ENCODE results near the gene DNASE1L3.
"Not testable (repeated sequence)": the region's sequence is repeated elsewhere in the genome, so short reads cannot be mapped to it uniquely, and the experiment has no call there.

Gene DNASE1L3

GRCh38 chr3:58210761-58211460 is at the start of gene DNASE1L3:
DNASE1L3 (minus strand) TSS chr3:58210972; CDS start chr3:58210906, 66 bp downstream.
- no peak for DNase-seq
- Mint-ChIP-seq H3K9me3 (no peaks in the 10 kb centered on the region), H3K36me3 (no peaks in the 10 kb centered on the region), H3K4me1 (peaks cover 8% of the 10 kb centered on the region), H3K27ac (no peak within 1 kb of the TSS), H3K27me3 (peaks cover 54% of the 10 kb centered on the region), H3K4me3 (no peak within 1 kb of the TSS)
- CTCF ChIA-PET = no interaction called here

GRCh38 chr3:58260261-58260731 is 49.5 kb upstream of the DNASE1L3 start:
- CTCF ChIA-PET = no interaction called here
- DNase-seq = no peak

GRCh38 chr3:58258392-58259055 is 47.8 kb upstream of the DNASE1L3 start:
- Mint-ChIP-seq H3K27me3 (no peaks in the 10 kb centered on the region), H3K27ac (no peak overlapping the region), H3K4me3 (no peak overlapping the region), H3K9me3 (no peaks in the 10 kb centered on the region), H3K4me1 (no peaks in the 10 kb centered on the region), H3K36me3 (no peaks in the 10 kb centered on the region)
- no peak for DNase-seq
- CTCF ChIA-PET = interaction anchor here (1.4 kb wide), 1 partner anchor 12 kb away, joined by 5 read pairs; no protein-coding TSS in a partner anchor

More at GRCh38 chr3:58260261-58260731, 49.5 kb upstream of the DNASE1L3 start:
- Mint-ChIP-seq H3K27me3 (no peaks in the 10 kb centered on the region), H3K4me3 (no peak overlapping the region), H3K4me1 (no peaks in the 10 kb centered on the region), H3K36me3 (no peaks in the 10 kb centered on the region), H3K27ac (no peak overlapping the region), H3K9me3 (no peaks in the 10 kb centered on the region)

- CTCF ChIA-PET = no interaction called here
- Mint-ChIP-seq H3K36me3 (no peaks in the 10 kb centered on the region), H3K4me1 (no peaks in the 10 kb centered on the region), H3K4me3 (no peak overlapping the region), H3K27ac (no peak overlapping the region), H3K27me3 (no peaks in the 10 kb centered on the region), H3K9me3 (no peaks in the 10 kb centered on the region)
- no peak for DNase-seq
Observed at GRCh38 chr3:58256511-58256910, 45.7 kb upstream of the DNASE1L3 start.

- no peaks in the 10 kb centered on the region for H3K4me1 Mint-ChIP-seq
- H3K9me3 Mint-ChIP-seq = no peaks in the 10 kb centered on the region
- H3K4me3 Mint-ChIP-seq = no peak overlapping the region
- H3K36me3 Mint-ChIP-seq = no peaks in the 10 kb centered on the region
- no peak overlapping the region for H3K27ac Mint-ChIP-seq
- no peak for DNase-seq
- CTCF ChIA-PET = no interaction called here
- no peaks in the 10 kb centered on the region for H3K27me3 Mint-ChIP-seq
Observed at GRCh38 chr3:58256061-58256460, 45.3 kb upstream of the DNASE1L3 start.

GRCh38 chr3:58254144-58254543 is 43.4 kb upstream of the DNASE1L3 start:
- H3K27me3 Mint-ChIP-seq = peaks cover 3% of the 10 kb centered on the region
- no peak for DNase-seq
- H3K36me3 Mint-ChIP-seq = no peaks in the 10 kb centered on the region
- CTCF ChIA-PET = no interaction called here
- H3K9me3 Mint-ChIP-seq = no peaks in the 10 kb centered on the region
- no peak overlapping the region for H3K27ac Mint-ChIP-seq
- no peak overlapping the region for H3K4me3 Mint-ChIP-seq
- H3K4me1 Mint-ChIP-seq = no peaks in the 10 kb centered on the region

GRCh38 chr3:58251631-58252035 is 40.9 kb upstream of the DNASE1L3 start:
- peaks cover 3% of the 10 kb centered on the region for H3K27me3 Mint-ChIP-seq
- no peak for DNase-seq
- H3K4me3 Mint-ChIP-seq = no peak overlapping the region
- H3K27ac Mint-ChIP-seq = no peak overlapping the region
- CTCF ChIA-PET = no interaction called here
- H3K9me3 Mint-ChIP-seq = no peaks in the 10 kb centered on the region
- no peaks in the 10 kb centered on the region for H3K36me3 Mint-ChIP-seq
- H3K4me1 Mint-ChIP-seq = no peaks in the 10 kb centered on the region

GRCh38 chr3:58250093-58250707 is 39.4 kb upstream of the DNASE1L3 start:
- Mint-ChIP-seq H3K36me3 (no peaks in the 10 kb centered on the region), H3K9me3 (no peaks in the 10 kb centered on the region), H3K27ac (no peak overlapping the region), H3K4me3 (no peak overlapping the region), H3K4me1 (no peaks in the 10 kb centered on the region), H3K27me3 (peaks cover 3% of the 10 kb centered on the region)
- CTCF ChIA-PET = no interaction called here
- DNase-seq = no peak

GRCh38 chr3:58249358-58250092 is 38.8 kb upstream of the DNASE1L3 start:
- no peak for DNase-seq
- no peak overlapping the region for H3K27ac Mint-ChIP-seq
- H3K4me3 Mint-ChIP-seq = no peak overlapping the region
- no peaks in the 10 kb centered on the region for H3K9me3 Mint-ChIP-seq
- H3K36me3 Mint-ChIP-seq = no peaks in the 10 kb centered on the region
- H3K4me1 Mint-ChIP-seq = no peaks in the 10 kb centered on the region
- peaks cover 3% of the 10 kb centered on the region for H3K27me3 Mint-ChIP-seq
- CTCF ChIA-PET = no interaction called here

GRCh38 chr3:58246148-58247047 is 35.6 kb upstream of the DNASE1L3 start:
- no peaks in the 10 kb centered on the region for H3K4me1 Mint-ChIP-seq
- no peaks in the 10 kb centered on the region for H3K9me3 Mint-ChIP-seq
- H3K36me3 Mint-ChIP-seq = no peaks in the 10 kb centered on the region
- CTCF ChIA-PET = no interaction called here
- DNase-seq = no peak
- H3K27ac Mint-ChIP-seq = no peak overlapping the region
- H3K27me3 Mint-ChIP-seq = peaks cover 3% of the 10 kb centered on the region
- no peak overlapping the region for H3K4me3 Mint-ChIP-seq

GRCh38 chr3:58243976-58244585 is 33.3 kb upstream of the DNASE1L3 start:
- Mint-ChIP-seq H3K4me3 (no peak overlapping the region), H3K9me3 (no peaks in the 10 kb centered on the region), H3K36me3 (no peaks in the 10 kb centered on the region), H3K27me3 (peaks cover 8% of the 10 kb centered on the region), H3K4me1 (peaks cover 2% of the 10 kb centered on the region), H3K27ac (no peak overlapping the region)
- no peak for DNase-seq
- CTCF ChIA-PET = no interaction called here

- H3K9me3 Mint-ChIP-seq, DNase-seq, H3K36me3 Mint-ChIP-seq, H3K4me3 Mint-ChIP-seq, H3K27ac Mint-ChIP-seq, H3K4me1 Mint-ChIP-seq: not testable (repeated sequence)
- H3K27me3 Mint-ChIP-seq = peaks cover 18% of the 10 kb centered on the region
- CTCF ChIA-PET = interaction anchor here (1.0 kb wide), 1 partner anchor 63 kb away, joined by 3 read pairs; the partner anchor contains the start of genes HTD2 and RPP14
Observed at GRCh38 chr3:58242860-58243259, 32.1 kb upstream of the DNASE1L3 start.

- CTCF ChIA-PET = interaction anchor here (1.0 to 1.3 kb wide), 3 partner anchors 25 to 64 kb away, joined by 3 to 6 read pairs (median 5); partner anchors contain the start of genes HTD2 and RPP14
Observed at GRCh38 chr3:58242340-58242739, 31.6 kb upstream of the DNASE1L3 start.

More at GRCh38 chr3:58242340-58242739, 31.6 kb upstream of the DNASE1L3 start:
- H3K9me3 Mint-ChIP-seq = no peaks in the 10 kb centered on the region
- no peaks in the 10 kb centered on the region for H3K36me3 Mint-ChIP-seq
- H3K4me1 Mint-ChIP-seq = peaks cover 9% of the 10 kb centered on the region
- peaks cover 19% of the 10 kb centered on the region for H3K27me3 Mint-ChIP-seq
- no peak for DNase-seq
- H3K4me3 Mint-ChIP-seq = no peak overlapping the region
- no peak overlapping the region for H3K27ac Mint-ChIP-seq

All from activated naive CD4-positive, alpha-beta T cell treated with anti-CD3 and anti-CD28 coated beads, Interleukin-2, amount 10 ng/mL, durations not matched to agents 7 days and 5 days (primary cell).